D721Med (cell line): Measurements from ENCODE around the gene DDX23.
A peak's percentile ranks its signal among the peaks of the same experiment; 100 is the strongest.
"Not testable (repeated sequence)": the region's sequence is repeated elsewhere in the genome, so short reads cannot be mapped to it uniquely, and the experiment has no call there.

Source experiments
- DNase-seq: peaks from one replicate; pipeline ENCODE4 v3.0.0; 2011; ENCODE audit warnings: low spot score; ENCODE audit not compliant: insufficient read length
- FAIRE-seq: peaks from 2 replicates; lab custom pipeline; 2011; peaks lifted over from hg19 to GRCh38; lab: Jason Lieb, UNC
- CTCF ChIP-seq: IDR thresholded peaks from 2 replicates; pipeline ENCODE4 v1.5.1; 2012; ENCODE audit warnings: mild to moderate bottlenecking, control low read depth; ENCODE audit not compliant: insufficient read depth; ENCODE audit errors: missing control alignments

The DDX23 gene

GRCh38 chr12:48856379-48856778 is 4.4 kb upstream of the DDX23 start:
- no peak for DNase-seq
- FAIRE-seq = no peak
- no peak for TF ChIP-seq CTCF

- DNase-seq, FAIRE-seq: not testable (repeated sequence)
These were observed 3.0 kb upstream of the DDX23 start for GRCh38 chr12:48854932-48855331.

GRCh38 chr12:48854488-48854887 is 2.5 kb upstream of the DDX23 start:
- DNase-seq = no peak
- no peak for TF ChIP-seq CTCF

GRCh38 chr12:48852734-48853688 is 1.0 kb upstream of the DDX23 start:
- DNase-seq (no peak), FAIRE-seq (no peak)
- peak; percentile 91 for TF ChIP-seq CTCF

More at GRCh38 chr12:48854488-48854887, 2.5 kb upstream of the DDX23 start:
- FAIRE-seq = no peak

- FAIRE-seq, DNase-seq: not testable (repeated sequence)
These were observed 9.9 kb downstream of the DDX23 start for GRCh38 chr12:48842021-48842420.

GRCh38 chr12:48838048-48838447 is 13.9 kb downstream of the DDX23 start:
- DNase-seq = no peak
- no peak for FAIRE-seq
- TF ChIP-seq CTCF = no peak

- no peak for DNase-seq
- no peak for FAIRE-seq
- no peak for TF ChIP-seq CTCF
These were observed 19.5 kb downstream of the DDX23 start for GRCh38 chr12:48832321-48833060.

- no peak for TF ChIP-seq CTCF
- FAIRE-seq (no peak), DNase-seq (no peak)
These were observed 20.7 kb downstream of the DDX23 start for GRCh38 chr12:48831257-48831656.
